NCI-H748 (cell line): ENCODE measurements around the gene RBM15.

Source experiments
- DNase-seq: peaks from one replicate; lab custom pipeline; 2025; ENCODE audit not compliant: unreplicated experiment; lab: John Stamatoyannopoulos, UW

The RBM15 gene

GRCh38 chr1:110350360-110350759, 11.2 kb downstream of the RBM15 start:
- DNase-seq, result no peak

- no peak for DNase-seq
Observed at GRCh38 chr1:110355321-110355720, 16.1 kb downstream of the RBM15 start.

- DNase-seq, result no peak
Observed at GRCh38 chr1:110356379-110356778, 17.2 kb downstream of the RBM15 start.

GRCh38 chr1:110360431-110360830, 21.3 kb downstream of the RBM15 start:
- no peak for DNase-seq

- DNase-seq, result no peak
Observed at GRCh38 chr1:110361856-110362255, 22.7 kb downstream of the RBM15 start.

DNA sequence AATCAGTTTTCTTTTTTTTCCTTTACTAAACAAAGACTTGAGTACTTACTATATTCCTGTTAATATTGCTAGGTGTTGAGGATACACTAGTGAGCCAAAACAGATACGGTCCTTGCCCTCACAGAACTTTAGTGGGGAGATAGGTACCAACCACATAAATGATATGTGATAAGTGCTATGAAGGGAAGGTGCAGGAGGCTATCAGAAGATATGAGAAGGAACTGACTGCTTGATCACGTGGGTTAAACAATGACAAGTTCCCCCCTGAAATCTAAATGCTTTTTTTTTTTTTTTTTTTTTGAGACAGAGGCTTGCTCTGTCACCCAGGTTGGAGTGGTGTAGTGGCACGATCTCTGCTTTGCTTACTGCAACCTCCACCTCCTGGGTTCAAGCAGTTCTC, 25.0 kb downstream of the RBM15 start:
- no peak for DNase-seq

GRCh38 chr1:110370827-110371226, 31.6 kb downstream of the RBM15 start:
- DNase-seq, result no peak

DNA sequence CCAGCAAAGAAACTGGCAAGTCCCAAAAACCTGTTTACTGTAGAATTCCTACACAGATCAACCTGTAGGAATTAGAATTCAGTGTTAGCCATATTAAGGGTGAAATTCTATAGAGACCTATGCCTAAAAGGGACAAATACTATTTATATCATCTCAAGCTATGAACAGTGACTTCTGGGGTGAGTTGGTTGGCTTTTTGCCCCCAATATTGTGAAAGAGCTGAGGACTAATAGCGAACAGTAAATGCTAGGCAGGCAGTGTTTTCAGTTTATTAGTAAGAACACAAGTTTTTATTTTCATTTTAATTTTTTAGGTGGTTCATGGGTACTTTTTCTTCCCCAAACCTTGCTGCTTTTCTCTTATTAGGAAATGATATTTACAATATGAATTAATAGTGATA, 36.3 kb downstream of the RBM15 start:
- DNase-seq, result no peak

DNA sequence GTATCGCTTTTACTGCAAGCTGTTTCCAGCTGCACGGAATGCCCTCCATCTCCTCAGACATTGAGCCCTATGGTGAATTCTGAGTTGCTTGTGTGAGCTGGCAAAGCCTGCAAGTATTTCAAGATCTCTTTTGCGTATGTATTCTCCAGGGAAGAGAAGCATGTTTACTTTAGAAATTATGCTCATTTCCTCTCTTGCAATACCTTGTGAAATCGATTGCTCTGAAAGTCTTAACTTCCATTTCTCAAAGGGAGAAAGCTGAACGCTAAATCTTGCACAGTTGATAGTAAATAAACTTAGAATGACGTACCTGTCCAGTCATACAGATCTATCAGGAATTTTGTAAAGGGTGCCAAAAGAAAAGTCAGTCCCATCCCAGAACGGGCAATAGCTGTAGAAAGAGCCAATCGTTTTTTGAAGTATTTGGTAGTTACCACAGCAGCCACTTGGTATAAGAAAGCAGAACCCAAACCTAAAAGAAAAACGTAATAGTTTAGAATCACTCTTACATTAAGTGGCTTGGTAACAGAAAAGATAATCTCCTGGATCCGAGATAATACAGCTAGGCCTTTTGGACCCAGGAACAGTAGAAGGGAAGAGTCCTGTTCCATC, 41.6 kb downstream of the RBM15 start:
- no peak for DNase-seq

DNA sequence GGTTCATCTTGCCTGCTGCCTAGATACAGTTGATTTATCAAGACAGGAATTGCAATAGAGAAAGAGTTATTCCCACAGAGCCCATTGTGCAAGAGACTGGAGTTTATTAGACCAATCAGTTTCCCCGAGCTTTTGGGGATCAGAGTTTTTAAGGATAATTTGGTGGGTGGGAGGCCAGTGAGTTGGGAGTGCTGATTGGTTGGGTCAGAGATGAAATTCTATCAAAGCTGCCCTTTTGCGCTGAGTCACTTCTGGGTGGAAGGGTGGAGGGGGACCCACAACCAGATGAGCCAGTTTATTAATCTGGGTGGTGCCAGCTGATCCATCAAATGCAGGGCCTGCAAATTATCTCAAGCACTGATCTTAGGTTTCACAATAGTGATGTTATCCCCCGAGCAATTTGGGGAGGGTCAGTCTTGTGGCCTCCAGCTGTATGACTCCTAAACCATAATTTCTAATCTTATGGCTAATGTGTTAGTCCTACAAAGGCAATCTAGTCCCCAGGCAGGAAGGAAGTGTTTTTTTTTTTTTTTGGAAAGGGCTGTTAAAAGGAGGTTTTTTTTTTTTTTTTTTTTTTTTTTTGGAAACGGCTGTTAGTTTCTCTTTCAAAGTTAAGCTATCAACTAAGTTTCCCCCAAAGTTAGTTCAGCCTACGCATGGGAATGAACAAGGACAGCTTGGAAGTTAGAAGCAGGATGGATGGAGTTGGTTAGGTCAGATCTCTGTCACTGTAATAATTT, 44.2 kb downstream of the RBM15 start:
- no peak for DNase-seq

DNA sequence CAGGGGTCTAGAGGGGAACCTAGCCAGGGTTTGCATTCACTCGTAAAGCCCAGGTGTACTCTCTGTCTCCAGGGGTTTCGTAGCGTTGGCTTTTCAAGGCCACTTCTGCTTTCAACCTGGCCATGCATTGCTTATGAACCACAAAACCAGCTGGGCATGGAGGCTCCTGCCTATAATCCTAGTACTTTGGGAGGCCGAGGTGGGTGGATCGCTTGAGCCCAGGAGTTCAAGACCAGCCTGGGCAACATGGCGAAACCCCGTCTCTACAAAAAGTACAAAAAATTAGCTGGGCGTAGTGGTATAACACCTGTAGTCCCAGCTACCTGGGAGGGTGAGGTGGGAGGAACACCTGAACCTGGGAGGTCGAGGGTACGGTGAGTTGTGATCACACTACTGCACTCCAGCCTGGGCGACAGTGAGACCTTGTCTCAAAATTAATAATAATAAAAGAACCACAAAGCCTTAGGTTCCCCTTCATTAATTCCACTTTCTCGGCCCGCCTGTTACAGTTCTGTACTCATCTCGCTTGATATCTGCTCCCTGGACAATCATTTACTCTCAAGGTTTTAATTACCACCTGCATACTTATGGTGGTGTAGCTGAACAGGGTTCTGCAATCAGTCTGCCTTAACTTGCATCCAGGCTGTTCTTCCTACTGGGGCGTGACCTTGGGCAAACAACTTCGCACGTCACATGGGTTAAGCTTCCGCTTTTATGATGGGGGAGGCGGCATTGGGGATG, 45.6 kb downstream of the RBM15 start:
- DNase-seq, result no peak

DNA sequence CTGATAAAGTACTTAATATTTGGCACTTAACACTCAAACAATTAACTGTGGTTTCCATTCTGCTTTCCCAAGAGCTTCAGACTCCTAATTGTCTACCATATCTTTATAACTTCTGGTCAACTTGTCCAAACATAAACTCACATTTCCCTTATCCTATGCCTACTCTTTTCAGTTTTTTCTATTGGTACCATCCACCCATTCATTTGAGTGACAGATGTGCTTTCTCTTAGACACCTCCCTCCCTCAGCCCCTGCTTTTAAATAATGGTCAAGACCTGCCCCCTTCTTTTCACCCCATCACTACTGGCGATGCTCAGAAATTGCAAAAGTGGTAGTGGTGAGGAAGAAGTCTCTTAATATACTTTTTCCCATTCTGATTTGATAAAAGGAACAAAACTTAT, 46.2 kb downstream of the RBM15 start:
- no peak for DNase-seq

DNA sequence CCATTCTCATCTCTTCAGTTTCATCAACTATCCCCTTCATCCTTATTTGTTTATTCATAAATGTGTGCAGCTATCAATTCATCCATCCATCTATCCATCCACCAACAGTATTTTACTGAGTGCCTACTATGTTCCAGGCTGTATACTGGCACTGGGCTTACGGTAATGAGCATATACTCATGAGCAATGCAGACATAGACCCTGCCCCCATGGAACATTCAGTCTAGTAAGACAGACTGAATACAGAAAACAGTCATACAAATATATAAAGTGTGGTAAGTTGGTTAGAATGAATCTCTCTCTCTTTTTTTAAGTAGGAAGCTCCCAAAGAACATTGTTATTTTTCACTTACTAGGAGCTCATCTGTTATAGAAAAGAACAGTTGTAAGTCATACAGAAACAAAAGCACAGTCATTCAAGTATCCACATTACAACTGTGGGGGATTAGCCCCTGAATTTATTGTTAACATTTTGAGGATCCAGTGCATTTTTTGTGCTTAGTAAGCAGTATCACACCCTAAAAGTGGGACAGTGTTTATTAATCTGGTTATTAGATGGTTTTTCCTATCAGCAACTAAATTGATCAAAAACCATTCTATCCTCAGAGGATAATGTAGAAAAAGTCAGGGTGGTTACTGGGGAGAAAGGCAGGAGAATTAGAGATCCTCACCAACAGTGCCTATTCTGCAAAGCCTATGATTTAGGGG, 48.0 kb downstream of the RBM15 start:
- DNase-seq, result no peak

DNA sequence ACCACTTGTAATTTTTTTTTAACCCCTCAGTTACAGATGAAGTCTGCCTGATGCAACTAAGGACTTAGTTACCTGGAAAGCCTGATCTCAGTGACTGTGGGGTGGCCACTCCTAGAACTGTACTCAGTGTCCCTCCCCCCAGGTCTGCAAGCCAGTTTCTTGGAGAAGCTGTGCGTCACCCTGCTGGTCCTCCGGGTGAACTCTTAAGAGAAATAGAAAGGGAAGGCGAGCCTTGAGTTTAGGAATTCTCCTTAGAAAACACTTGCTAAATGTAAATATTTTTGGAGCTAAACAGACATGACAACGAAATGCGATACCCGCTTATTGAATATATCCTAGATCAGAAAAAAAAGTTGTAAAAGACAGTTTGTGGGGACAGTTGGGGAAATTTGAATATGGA, 50.9 kb downstream of the RBM15 start:
- DNase-seq, result no peak

- DNase-seq, result no peak
Observed at GRCh38 chr1:110390692-110391245, 51.6 kb downstream of the RBM15 start, which contains the start of gene SLC16A4. TSS of gene SLC16A4 (minus strand) at chr1:110391026. CDS start at chr1:110389323, 1,703 bp downstream.

DNA sequence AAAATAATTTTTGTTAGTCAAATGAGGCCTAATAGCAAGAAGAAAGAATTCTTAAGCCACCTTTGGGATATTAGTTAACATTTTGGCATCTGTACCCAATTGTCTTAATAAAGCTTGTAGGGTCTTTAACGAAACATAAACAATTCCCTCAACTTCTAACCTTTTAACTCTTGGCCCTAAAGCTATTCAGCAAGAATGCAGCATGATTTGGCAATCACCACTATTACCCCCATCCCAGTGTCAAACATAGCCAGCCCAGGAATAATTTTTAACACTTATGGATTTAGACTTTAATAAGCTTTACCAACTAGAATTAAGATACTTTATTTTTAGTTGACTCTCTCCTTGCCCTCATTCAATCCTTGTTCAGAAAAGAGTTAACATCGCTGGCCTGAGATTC, 54.1 kb downstream of the RBM15 start:
- no peak for DNase-seq

GRCh38 chr1:110393691-110394492, 54.7 kb downstream of the RBM15 start:
- DNase-seq, result no peak

- DNase-seq, result no peak
Observed at GRCh38 chr1:110394493-110394820, 55.3 kb downstream of the RBM15 start.
